NK-92 treated with Interleukin-12 subunit alpha and Interleukin-12 subunit beta, amount 100 ng/mL, for 24 hours (cell line): ENCODE results near the gene UMODL1.
"Not testable (repeated sequence)": the region's sequence is repeated elsewhere in the genome, so short reads cannot be mapped to it uniquely, and the experiment has no call there.

Source experiments
- DNase-seq: peaks from one replicate; lab custom pipeline; 2025; lab: John Stamatoyannopoulos, UW

UMODL1 gene

DNA sequence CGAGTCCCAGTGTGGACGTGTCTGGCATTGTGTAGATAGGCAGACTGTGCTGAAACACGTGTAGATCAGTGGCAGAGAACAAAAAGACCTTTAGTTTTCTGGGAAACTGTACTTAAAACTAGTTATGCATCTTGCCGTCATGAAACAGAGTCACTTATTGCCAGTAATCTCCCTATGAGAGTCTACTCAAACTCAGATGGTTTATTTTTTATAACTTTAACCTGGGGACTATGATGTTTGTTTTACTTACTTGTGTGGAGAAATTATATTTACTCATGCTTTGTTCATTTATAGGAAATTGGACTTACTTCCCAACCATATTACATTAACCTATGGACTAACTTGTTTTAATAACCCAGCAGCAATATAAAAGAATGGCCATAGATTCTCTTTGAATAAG lies 93.7 kb downstream of the UMODL1 start:
- no peak for DNase-seq

DNA sequence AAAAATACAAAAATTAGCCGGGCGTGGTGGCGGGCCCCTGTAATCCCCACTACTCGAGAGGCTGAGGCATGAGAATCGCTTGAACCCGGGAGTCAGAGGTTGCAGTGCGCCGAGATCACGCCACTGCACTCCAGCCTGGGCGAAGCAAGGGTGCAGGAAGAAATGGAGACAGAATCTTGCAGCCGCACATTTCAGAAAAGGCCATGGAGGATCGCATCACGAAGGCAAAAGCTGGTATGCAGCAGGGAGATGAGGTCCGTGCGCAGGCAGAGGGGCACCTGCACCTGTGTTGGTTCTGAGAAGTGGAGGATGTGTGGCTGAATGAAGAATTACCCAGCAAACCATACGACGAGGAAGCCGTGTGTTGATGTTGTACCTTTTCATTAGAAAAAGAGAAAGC lies 94.8 kb downstream of the UMODL1 start:
- DNase-seq, result no peak

DNA sequence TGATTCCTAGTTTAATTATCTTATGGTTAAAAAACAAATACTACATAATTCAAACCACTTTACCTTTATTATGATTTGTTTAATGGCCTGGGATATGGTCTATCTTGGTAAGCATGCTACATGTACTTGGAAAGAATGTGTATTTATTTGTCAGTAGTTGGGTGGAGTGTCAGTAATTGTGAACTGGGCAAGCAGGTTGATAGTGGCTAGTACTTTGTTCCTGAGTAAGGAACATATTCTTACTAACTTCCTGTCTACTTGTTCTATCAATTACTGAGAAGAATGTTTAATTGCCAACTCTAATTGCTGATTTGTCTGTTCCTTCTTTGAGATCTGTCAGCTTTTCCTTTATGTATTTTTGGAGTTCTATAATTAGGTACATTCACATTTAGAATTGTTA lies 98.6 kb downstream of the UMODL1 start:
- DNase-seq, result no peak

DNA sequence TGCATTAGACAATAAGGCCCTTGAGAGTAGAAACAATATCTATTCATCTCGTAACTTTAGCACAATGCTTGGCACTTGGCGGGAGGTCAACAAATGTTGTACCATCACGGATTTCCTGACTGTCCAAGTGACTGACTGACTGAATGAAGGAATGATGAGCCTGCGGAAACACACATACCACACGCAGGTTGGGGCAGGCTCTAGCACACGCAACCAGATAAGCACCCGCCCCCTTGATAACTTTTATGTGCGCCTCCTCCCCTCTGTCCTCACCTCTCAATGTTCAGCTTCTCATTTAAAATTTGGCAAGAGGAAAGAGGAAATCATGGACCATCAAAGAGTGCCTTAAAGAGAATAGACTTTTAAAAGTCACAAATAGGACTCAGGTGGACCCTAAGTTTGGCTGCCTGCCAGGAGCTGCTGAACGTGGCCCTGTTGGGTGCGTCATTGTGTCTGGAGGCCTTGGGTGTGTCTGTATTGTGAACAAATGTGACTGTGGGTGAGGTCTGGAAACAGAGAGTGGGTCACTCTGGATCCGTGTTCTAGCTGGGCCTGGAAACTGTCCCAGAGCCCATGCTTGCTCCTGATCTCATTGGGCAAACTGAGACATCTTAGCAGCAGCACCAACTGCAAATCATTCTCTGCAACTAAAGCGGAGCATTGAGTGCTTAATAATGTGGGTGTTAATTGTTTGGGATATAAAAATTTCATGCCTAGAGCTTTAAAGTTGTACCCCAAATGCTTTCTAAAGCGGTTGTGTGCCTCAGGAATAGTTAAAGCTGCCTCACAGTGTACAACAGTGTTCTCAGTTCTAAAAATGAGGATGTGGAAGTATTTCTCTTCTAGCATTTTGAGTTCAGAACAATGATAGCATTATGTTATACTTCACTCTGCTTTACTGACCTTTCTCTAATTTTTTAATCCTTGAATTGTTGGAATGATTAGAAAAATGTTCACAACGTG lies 100.3 kb downstream of the UMODL1 start:
- DNase-seq, result no peak

DNA sequence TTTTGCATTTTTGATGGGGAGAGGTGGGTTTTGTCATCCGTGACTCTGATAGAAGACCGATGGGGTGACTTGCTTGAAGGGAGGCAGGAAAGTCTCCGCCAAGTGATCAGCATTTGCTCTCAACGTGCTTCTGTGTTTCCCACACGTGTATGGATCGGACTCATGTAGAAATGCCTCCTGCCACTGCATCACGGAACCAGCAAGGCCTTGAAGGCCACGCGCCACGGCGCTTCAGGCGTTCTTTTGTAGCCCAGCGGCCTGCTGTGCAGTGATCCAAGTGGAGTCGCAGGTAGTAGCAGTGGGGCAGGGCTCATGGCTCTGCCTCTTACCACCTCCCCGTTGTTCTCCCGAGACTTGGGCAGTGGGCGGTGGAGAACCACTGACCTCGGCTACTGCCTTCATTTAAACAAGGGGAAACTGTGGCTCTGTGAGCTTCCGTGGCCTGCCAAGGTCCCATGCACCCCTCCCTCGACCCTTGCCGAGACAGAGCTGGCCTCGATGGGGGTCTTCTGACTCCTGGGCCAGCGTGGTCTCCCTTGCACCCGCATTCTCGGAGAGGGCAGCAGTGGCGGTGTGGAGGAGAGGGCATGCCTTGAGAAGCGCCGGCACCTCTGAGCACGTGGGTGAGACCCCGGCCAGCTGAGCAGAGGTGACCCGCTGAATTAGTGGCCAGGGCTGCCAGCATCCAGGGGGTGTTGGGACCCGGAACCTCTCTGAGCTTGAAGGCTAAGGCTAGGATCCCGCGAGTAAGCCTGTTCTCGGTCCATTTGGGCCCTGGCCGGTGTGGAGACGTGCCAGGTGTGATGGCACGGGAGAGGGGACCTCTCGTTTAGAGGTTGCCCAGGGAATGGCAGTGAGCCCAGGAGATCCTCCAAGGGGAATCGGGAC lies 101.7 kb downstream of the UMODL1 start:
- DNase-seq, result no peak

DNA sequence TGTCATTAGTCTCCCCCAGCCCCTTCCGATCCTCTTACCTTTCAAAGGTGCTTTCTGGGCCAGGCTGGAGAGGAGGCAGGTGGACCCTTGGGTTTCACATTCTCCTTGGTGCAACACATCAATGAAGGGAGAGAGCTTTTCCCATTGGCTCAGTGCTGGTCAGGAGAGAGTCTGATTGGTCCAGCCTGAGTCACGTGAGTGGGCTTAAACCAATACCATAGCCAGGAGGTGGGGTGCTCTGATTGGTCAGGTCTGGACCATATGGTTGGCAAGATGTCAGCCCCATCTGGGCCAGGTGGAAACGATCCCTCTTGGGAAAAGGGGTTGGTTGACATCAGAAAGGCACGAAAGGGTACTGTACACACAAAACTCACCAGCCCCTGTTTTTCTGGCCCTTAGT lies 103.1 kb downstream of the UMODL1 start:
- DNase-seq, result no peak

DNA sequence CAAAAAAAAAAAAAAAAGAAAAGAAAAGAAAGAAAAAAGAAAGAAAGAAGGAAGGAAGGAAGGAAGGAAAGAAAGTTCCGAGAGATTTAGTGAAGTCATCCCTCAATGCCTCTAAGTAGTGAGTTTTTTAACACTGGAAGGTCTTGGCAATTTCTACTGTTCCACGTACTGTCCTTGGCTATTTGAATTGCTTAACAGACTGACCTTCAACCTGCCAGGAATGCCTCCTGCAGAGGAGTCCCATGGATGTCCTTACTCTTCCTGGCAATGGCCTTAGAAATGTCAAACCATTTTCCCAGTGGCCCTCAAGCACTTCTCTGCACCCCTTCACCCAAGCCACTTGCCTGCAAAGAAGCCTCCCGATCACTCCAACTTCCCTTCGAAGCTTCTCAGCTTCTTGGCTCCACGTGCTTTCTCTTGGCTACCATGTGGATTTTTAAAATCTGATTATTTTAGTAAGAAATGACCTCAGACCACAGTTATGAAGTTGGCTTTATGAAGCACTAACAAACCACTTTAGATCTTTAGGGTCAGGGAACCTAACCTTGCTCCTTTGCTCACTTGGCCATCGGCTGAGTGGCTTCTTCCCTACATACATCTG lies 104.1 kb downstream of the UMODL1 start:
- DNase-seq, result no peak

DNA sequence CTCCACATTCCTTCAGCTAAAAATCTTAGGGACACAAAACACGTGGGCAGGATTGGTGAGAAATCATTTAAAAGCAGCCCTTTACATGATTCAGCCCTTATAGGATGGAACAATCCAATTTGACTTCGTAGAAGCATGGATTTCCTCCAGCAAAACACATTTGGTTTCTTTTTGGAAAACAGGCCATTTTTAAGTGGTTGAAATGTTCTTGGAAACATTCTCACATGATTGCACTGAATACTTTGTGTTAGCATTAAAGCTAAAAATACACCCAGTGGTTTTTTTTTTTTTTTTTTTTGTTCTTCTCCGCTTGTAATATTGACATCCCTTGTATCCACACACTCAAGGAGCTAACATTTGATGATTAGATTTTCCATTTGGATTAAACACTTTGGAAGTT lies 105.7 kb downstream of the UMODL1 start:
- no peak for DNase-seq

DNA sequence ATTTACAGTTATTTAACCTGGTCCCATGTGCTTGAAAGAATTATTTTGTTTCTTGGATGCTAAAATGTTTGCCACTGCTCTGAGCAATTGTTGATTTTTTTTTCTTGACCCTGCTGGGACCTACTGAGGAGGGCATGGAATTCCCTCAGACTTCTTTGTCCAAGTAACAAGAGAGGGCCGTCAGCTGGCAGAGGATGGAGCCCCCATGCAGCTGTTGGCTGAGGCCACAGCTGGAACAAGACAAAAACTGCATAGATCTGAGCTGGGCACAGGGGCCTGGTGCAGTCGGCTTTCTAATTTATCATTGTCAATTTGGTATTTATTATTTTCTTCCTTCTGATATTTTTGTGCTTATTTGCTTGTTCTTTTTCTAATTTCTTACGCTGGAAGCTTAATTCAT lies 108.2 kb downstream of the UMODL1 start:
- DNase-seq, result no peak

DNA sequence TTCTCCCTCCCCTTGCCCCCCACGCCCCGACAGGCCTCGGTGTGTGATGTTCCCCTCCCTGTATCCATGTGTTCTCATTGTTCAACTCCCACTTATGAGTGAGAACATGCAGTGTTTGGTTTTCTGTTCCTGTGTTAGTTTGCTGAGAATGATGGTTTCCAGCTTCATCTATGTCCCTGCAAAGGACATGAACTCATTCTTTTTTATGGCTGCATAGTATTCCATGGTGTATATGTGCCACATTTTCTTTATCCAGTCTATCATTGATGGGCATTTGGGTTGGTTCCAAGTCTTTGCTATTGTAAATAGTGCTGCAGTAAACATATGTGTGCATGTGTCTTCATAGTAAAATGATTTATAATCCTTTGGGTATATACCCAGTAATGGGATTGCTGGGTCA lies 108.9 kb downstream of the UMODL1 start:
- DNase-seq, result not testable (repeated sequence)

DNA sequence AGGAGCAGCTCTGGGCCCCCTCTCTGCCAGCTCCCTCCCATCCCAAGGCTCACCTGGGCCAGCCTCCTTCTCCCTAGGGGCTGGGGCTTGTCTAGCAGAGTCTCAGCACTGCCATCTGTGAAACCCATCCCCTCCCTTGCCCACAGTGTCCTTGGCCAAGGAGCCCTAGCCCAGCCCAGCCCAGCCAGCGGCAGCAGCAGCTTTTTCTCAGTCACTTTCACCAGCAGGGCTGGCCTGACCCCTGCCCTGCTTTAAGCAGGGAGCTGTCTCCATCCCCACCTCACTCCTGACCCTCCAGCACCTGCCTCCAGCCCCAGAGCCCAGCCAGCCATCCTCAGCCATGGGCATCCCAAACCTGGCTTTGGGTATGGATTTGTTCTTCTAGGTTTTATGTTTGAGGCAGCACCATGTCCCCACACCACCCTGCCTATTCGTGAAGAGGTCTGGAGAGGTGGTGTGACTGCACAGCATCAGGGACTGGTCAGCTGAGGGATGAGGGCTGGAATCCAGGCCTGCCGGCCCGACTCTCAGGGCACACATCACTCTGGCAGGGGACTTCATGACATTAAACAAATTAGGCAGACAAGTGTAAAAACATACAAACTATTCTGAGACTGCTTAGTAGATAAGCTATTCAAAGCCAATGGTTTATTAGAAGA lies 111.7 kb downstream of the UMODL1 start:
- no peak for DNase-seq

DNA sequence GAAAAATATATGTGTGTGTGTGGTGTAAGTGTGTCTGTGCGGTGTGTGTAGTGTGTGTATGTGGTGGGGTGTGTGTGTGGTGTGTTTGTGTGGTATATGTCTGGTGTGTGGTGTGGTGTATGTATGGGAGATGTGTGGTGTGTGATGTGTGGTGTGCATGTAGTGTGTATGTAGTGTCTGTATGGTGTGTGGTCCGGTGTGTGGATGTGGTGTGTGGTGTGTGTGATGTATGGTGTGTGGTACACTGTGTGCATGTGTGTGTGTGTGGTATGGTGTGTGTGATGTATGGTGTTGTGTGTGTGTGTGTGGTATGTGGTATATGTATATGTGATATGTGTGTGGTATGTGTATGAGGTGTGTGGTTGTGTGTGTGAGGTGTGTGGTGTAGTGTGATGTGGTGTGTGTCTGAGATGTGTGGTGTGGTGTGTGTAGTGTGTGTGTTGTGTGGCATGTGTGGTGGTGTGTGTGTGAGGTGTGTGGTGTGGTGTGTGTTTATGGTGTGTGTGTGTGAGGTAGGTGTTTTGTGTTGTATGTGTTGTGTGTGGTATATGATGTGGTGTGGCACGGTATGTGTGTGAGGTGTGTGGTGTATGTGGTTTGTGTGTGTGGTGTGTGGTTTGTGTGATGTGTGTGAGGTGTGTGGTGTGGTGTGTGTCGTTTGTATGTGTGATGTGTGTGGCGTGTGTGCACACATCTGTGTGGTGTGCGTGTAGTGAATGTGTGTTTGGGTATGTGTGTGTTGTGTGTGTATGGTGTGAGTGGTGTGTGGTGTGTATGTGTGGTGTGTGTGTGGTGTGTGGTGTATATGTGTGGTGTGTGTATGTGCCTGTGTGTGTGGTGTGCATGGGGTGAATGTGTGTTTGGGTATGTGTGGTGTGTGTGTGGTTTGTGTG lies 112.5 kb downstream of the UMODL1 start:
- no peak for DNase-seq

DNA sequence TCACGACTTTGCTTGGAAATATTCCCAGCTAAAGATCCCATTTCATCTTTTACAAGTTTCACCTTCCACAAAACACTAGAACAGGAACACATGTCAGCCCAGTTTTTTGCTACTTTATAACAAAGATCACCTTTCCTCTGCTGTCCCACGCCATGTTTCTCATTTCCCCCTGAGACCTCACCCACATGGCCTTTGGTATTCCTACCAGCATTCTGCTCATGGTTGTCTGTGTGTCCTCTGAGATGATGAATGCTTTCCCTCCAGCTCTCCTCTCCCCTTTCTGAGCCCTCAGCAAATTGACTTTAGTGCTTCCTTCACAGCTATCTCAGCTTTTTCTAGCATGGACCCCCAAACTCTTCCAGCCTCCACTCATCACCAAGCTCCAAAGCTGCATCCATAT lies 115.5 kb downstream of the UMODL1 start:
- no peak for DNase-seq

DNA sequence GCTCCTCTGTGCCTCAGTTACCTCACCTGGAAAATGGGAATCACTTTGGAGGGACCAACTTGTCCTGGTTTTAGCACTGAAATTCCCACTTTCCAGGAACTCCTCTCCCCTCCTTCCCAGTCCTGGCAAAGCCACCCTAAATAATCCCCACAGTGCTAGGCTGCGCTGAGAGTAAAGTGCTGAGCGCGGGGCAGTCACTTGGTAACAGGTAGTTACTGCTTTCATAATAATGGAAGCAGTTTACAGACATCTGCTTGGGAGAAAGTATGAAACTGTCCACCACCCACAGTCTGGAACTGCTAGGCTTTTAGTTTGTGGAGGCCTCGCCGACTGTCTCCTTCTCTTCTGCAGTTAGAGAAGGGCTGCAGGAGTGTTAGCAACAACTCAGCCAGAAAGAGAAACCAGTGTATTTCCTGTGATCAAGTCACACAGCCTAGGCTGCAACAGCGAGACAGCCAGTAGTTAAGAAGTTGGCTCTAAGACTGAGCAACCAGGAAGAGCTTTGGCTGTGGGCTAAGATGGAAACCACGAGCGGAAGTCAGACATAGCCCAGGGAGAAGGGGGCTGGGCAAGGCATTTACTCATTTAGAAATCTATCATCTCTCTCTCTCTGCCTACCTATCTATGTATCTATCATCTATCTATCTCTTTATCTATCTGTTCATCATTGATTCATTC lies 117.0 kb downstream of the UMODL1 start:
- DNase-seq, result peak; percentile 76

DNA sequence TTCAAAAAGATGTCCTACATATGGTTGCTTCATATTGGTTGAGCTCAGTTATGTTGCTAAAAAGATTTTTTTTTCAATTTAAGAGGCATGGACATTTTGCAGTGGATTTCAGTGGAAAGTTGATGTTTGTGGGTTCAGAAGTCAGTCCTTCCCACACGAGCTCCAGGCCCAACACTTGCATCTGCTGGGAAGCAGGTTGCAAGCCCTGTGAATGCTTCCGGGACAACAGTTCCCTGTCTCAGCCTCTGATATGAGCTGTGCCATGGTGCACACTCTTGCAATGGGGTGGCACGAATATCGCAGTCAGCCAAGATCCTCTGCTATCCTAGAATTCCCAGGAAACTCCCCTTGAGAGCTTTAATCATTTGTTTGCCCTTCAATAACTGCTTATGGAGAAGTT lies 117.5 kb downstream of the UMODL1 start:
- no peak for DNase-seq

DNA sequence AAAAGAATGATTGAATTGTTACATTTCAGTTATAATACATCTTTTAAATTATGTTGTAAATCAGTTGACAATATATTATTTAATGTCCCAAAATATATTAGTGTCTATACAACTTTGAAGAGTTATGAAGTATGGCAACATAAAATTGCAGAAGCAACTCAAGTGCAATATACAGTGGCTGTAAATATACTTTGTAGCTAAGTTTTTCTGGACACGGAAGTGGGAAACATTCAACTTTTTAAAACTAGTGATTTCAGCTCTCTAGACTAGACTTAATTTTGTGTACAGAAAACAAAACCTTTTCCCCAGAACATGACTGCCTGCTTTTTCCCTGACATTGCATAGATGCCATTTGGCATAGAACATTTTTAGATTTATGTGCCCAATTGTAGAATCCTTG lies 118.3 kb downstream of the UMODL1 start:
- DNase-seq, result no peak

DNA sequence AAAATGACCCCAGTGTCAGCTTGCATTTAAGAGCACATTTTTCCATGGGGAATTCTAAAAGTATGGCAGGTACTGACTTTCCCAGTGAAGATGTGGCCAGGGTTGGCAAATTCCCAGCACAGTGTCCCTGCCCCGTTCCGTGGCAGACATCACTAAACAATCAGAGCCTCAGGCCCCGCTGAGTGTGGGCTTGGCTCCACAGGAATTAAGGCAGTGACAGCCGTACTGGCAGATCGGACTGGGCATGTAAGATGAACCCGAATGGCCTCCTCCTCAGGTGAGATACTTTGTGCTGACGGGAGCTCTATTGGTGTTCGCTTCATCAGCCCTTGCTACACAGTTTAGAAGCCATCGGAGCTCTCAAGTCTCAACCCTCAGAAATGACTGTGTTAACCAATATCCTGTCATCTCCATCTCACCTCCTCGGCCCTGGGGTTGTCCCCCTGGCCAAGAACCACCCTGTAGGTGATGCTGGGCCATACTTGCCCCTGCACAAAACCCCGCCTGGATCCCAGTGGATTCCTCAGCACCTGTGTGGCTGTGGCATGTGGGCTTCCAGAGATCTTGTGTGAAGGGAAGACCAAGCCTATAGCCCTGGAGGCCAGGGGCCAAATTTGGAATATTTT lies 118.9 kb downstream of the UMODL1 start:
- DNase-seq, result peak; percentile 46

DNA sequence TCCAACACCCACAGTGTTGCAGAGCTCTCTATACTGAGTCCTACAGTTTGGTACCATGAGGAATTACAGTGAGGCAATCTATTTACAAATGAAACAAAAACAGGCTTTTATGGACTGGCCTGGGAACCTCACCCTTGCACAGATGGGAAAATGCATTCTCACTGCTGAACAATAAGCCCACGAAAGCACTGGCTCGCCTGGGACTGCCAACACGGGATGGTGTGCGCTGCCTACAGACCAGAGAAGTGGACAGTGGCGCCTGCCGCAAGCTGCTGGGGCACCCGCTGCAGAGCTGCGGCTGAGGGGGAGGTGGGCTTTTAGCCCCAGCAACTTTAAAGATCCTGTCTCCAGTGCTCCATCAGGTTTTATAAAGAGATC lies 119.4 kb downstream of the UMODL1 start:
- DNase-seq, result no peak

DNA sequence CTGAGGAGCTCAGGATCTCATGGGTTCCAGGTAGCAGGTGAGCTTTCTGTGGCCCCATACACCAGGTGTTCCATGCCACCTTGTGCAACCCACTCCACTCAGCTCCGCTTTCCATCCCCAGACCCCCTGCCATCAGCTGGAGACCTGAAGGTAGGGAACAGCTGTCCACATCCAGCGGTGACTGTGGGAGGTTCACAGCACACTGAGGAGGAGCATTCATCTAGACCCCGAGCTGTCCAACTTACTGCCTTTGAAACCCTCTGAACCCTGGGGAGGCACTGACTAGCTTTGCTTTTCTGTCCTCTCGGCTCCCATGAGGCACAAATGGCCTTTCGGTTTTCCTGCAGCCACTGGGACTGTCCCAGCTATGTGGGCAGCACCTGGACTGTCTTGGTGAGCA lies 119.9 kb downstream of the UMODL1 start:
- no peak for DNase-seq
